Glomerular visceral epithelial cell (primary cell): Measurements from ENCODE around the gene PSG5.
A peak's percentile ranks its signal among the peaks of the same experiment; 100 is the strongest.
"Not testable (repeated sequence)": the region's sequence is repeated elsewhere in the genome, so short reads cannot be mapped to it uniquely, and the experiment has no call there.

Source experiments
- DNase-seq: peaks from one replicate; pipeline ENCODE4 v3.0.0-alpha.2; 2016; ENCODE audit errors: extremely low spot score

PSG5 gene

GRCh38 chr19:43181869-43182771 is 4.2 kb downstream of the PSG5 start:
- peak; percentile 82 for DNase-seq

- DNase-seq: not testable (repeated sequence)
These were observed 6.7 kb downstream of the PSG5 start for GRCh38 chr19:43179569-43180147.

GRCh38 chr19:43178577-43178976 is 7.8 kb downstream of the PSG5 start:
- DNase-seq: not testable (repeated sequence)

- DNase-seq: not testable (repeated sequence)
These were observed 20.4 kb downstream of the PSG5 start for GRCh38 chr19:43165906-43166305.

GRCh38 chr19:43163135-43163534 is 23.2 kb downstream of the PSG5 start:
- DNase-seq: not testable (repeated sequence)

- DNase-seq: not testable (repeated sequence)
These were observed 24.1 kb downstream of the PSG5 start for GRCh38 chr19:43162261-43162660.

- no peak for DNase-seq
These were observed 34.1 kb downstream of the PSG5 start for GRCh38 chr19:43152214-43152613.

- peak; percentile 69 for DNase-seq
These were observed 36.5 kb downstream of the PSG5 start for GRCh38 chr19:43149788-43150187.

GRCh38 chr19:43148233-43148632 is 38.1 kb downstream of the PSG5 start:
- DNase-seq: peak; percentile 61

- not testable (repeated sequence) for DNase-seq
These were observed 44.6 kb downstream of the PSG5 start for GRCh38 chr19:43141763-43142162.

GRCh38 chr19:43132696-43133095 is 53.6 kb downstream of the PSG5 start:
- peak; percentile 9 for DNase-seq

GRCh38 chr19:43131281-43131842 is 55.0 kb downstream of the PSG5 start:
- DNase-seq: not testable (repeated sequence)

- not testable (repeated sequence) for DNase-seq
These were observed 57.1 kb downstream of the PSG5 start for GRCh38 chr19:43129197-43129596.

- peak; percentile 37 for DNase-seq
These were observed 59.0 kb downstream of the PSG5 start for GRCh38 chr19:43127336-43127735.

GRCh38 chr19:43126720-43127119 is 59.6 kb downstream of the PSG5 start:
- DNase-seq: no peak

GRCh38 chr19:43124360-43124759 is 62.0 kb downstream of the PSG5 start:
- no peak for DNase-seq

GRCh38 chr19:43120433-43121026 is 65.8 kb downstream of the PSG5 start:
- peak; percentile 55 for DNase-seq

GRCh38 chr19:43119526-43119925 is 66.8 kb downstream of the PSG5 start:
- not testable (repeated sequence) for DNase-seq
